ENCODE data around the gene DDX50.

GRCh38 chr10:68955832-68956532, 54.9 kb downstream of the DDX50 start, which contains the start of gene DDX21:
- TF ChIP-seq, protein P1, sequence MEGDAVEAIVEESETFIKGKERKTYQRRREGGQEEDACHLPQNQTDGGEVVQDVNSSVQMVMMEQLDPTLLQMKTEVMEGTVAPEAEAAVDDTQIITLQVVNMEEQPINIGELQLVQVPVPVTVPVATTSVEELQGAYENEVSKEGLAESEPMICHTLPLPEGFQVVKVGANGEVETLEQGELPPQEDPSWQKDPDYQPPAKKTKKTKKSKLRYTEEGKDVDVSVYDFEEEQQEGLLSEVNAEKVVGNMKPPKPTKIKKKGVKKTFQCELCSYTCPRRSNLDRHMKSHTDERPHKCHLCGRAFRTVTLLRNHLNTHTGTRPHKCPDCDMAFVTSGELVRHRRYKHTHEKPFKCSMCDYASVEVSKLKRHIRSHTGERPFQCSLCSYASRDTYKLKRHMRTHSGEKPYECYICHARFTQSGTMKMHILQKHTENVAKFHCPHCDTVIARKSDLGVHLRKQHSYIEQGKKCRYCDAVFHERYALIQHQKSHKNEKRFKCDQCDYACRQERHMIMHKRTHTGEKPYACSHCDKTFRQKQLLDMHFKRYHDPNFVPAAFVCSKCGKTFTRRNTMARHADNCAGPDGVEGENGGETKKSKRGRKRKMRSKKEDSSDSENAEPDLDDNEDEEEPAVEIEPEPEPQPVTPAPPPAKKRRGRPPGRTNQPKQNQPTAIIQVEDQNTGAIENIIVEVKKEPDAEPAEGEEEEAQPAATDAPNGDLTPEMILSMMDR (IDR thresholded peaks at IDR 0.05), result peak; percentile 45 to 68 (median 56)
- peak in 3 of 4 donors; percentile 22 to 76 (median 63) for TF ChIP-seq POLR2A (IDR thresholded peaks at IDR 0.05)
